ENCODE measurements around the gene KIAA0753. TPM values are rescaled to one million over a fixed set of nuclear protein-coding genes. Genes with fewer than 3 reads are reported as not detected.

The KIAA0753 gene
- total and polyA plus RNA-seq, 2 of the 13 experiments (the other 11 are each of a cell fraction or from before 2014, with no cell fraction given) = 5.2 to 9.1 TPM

- TF ChIP-seq THAP11 (CRISPR knock-in tag; IDR thresholded peaks at IDR 0.05) (0 out of 2 replicates have a peak, but pooled peaks have one; percentile 48), PCBP1 (IDR thresholded peaks at IDR 0.05; ENCODE audit: borderline replicate concordance, low read depth, low read length) (no peak), REPIN1 (CRISPR knock-in tag; IDR thresholded peaks at IDR 0.05; ENCODE audit: borderline replicate concordance, low read depth) (peak; percentile 71; the same call in 1 of the 2 replicates), ZNF740 (CRISPR knock-in tag; IDR thresholded peaks at IDR 0.05) (no peak), THRA (CRISPR knock-in tag; IDR thresholded peaks at IDR 0.05; ENCODE audit: borderline replicate concordance) (peak; percentile 70), HMGXB4 (CRISPR knock-in tag; IDR thresholded peaks at IDR 0.05; ENCODE audit: borderline replicate concordance in 1 of 2, low read depth in 1 of 2) (peak; percentile 70 to 81), ZBTB2 (CRISPR knock-in tag; IDR thresholded peaks at IDR 0.05; ENCODE audit: low read depth) (no peak), ZNF10 (CRISPR knock-in tag; IDR thresholded peaks at IDR 0.05; ENCODE audit: borderline replicate concordance, low read depth) (no peak), TEAD3 (CRISPR knock-in tag; optimal IDR thresholded peaks at IDR 0.05; ENCODE audit: borderline replicate concordance) (peak; percentile 53), BATF2 (CRISPR knock-in tag; IDR thresholded peaks at IDR 0.05) (no peak), ONECUT2 (CRISPR knock-in tag; IDR thresholded peaks at IDR 0.05) (no peak), RFX1 (IDR thresholded peaks at IDR 0.05) (no peak), ZNF20 (CRISPR knock-in tag; IDR thresholded peaks at IDR 0.05) (no peak), YY1 (IDR thresholded peaks at IDR 0.05; ENCODE audit: insufficient read depth, insufficient replicate concordance, low read depth, low read length) (peak; percentile 26), ZNF101 (CRISPR knock-in tag; IDR thresholded peaks at IDR 0.05; ENCODE audit: borderline replicate concordance, low read depth) (no peak), ZMAT3 (CRISPR knock-in tag; conservative IDR thresholded peaks at IDR 0.05) (no peak), ZNF720 (CRISPR knock-in tag; IDR thresholded peaks at IDR 0.05) (no peak), MXI1 (IDR thresholded peaks at IDR 0.05; ENCODE audit: borderline replicate concordance, low read depth, low read length) (no peak), GLI4 (CRISPR knock-in tag; IDR thresholded peaks at IDR 0.05; ENCODE audit: borderline replicate concordance) (no peak)
- TF ChIP-seq, protein P1, sequence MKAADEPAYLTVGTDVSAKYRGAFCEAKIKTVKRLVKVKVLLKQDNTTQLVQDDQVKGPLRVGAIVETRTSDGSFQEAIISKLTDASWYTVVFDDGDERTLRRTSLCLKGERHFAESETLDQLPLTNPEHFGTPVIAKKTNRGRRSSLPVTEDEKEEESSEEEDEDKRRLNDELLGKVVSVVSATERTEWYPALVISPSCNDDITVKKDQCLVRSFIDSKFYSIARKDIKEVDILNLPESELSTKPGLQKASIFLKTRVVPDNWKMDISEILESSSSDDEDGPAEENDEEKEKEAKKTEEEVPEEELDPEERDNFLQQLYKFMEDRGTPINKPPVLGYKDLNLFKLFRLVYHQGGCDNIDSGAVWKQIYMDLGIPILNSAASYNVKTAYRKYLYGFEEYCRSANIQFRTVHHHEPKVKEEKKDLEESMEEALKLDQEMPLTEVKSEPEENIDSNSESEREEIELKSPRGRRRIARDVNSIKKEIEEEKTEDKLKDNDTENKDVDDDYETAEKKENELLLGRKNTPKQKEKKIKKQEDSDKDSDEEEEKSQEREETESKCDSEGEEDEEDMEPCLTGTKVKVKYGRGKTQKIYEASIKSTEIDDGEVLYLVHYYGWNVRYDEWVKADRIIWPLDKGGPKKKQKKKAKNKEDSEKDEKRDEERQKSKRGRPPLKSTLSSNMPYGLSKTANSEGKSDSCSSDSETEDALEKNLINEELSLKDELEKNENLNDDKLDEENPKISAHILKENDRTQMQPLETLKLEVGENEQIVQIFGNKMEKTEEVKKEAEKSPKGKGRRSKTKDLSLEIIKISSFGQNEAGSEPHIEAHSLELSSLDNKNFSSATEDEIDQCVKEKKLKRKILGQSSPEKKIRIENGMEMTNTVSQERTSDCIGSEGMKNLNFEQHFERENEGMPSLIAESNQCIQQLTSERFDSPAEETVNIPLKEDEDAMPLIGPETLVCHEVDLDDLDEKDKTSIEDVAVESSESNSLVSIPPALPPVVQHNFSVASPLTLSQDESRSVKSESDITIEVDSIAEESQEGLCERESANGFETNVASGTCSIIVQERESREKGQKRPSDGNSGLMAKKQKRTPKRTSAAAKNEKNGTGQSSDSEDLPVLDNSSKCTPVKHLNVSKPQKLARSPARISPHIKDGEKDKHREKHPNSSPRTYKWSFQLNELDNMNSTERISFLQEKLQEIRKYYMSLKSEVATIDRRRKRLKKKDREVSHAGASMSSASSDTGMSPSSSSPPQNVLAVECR (CRISPR knock-in tag; IDR thresholded peaks at IDR 0.05; ENCODE audit: borderline replicate concordance) = peak; percentile 42; the same call in 1 of the 2 replicates
Measured at GRCh38 chr17:6666077-6666521, 25.6 kb upstream of the KIAA0753 start (continued).
